ENCODE data around the gene RAB30. TPM values are rescaled to one million over a fixed set of nuclear protein-coding genes. Genes with fewer than 3 reads are reported as not detected.

Gene RAB30
- total RNA-seq, 2 experiments from 2014 or later, result 9.8 to 10.9 TPM

- Mint-ChIP-seq H3K9me3 (no peaks in the 10 kb centered on the region), H3K36me3 (ENCODE audit: low read depth) (peaks cover 6% of the 10 kb centered on the region), H3K4me3 (no peak overlapping the region), H3K4me1 (ENCODE audit: low read depth) (peaks cover 73% of the 10 kb centered on the region), H3K27me3 (no peaks in the 10 kb centered on the region), H3K27ac (peak overlapping the region; percentile 2)
- ATAC-seq (peak; percentile 63), DNase-seq (peak; percentile 71)
- ChIA-PET POLR2A (interaction anchor here (1.1 to 1.2 kb wide), 2 partner anchors 10 to 43 kb away, joined by 3 read pairs; no protein-coding TSS in a partner anchor), CTCF (interaction anchor here (1.2 to 1.5 kb wide), 2 partner anchors 8 to 154 kb away, joined by 3 to 4 read pairs; no protein-coding TSS in a partner anchor)
- TF ChIP-seq CTCF (IDR thresholded peaks at IDR 0.05), result no peak
- intact Hi-C loops (cut with micrococcal nuclease), result loop anchor here (10.0 kb wide), 1 partner anchor 53 kb away; no protein-coding TSS in a partner anchor
These were observed 69.6 kb downstream of the RAB30 start for GRCh38 chr11:83002053-83002452.

GRCh38 chr11:83000381-83000780 lies 71.3 kb downstream of the RAB30 start:
- no peak for ATAC-seq
- ChIA-PET CTCF (interaction anchor here (1.0 to 1.3 kb wide), 3 partner anchors 65 to 187 kb away, joined by 3 read pairs; no protein-coding TSS in a partner anchor), POLR2A (no interaction called here)
- no peak for TF ChIP-seq CTCF (IDR thresholded peaks at IDR 0.05)
- H3K27me3 Mint-ChIP-seq, result no peaks in the 10 kb centered on the region
- no peak overlapping the region for H3K4me3 Mint-ChIP-seq
- DNase-seq, result no peak
- no peak overlapping the region for H3K27ac Mint-ChIP-seq
- intact Hi-C loops (cut with micrococcal nuclease), result loop anchor here (10.0 kb wide), 1 partner anchor 54 kb away; no protein-coding TSS in a partner anchor
- H3K4me1 Mint-ChIP-seq (ENCODE audit: low read depth), result peaks cover 78% of the 10 kb centered on the region
- H3K36me3 Mint-ChIP-seq (ENCODE audit: low read depth), result peaks cover 7% of the 10 kb centered on the region
- no peaks in the 10 kb centered on the region for H3K9me3 Mint-ChIP-seq

- ATAC-seq, result peak; percentile 28
- Mint-ChIP-seq H3K9me3 (no peaks in the 10 kb centered on the region), H3K27me3 (no peaks in the 10 kb centered on the region), H3K36me3 (ENCODE audit: low read depth) (peaks cover 10% of the 10 kb centered on the region), H3K4me1 (ENCODE audit: low read depth) (peaks cover 75% of the 10 kb centered on the region), H3K27ac (peak overlapping the region; percentile 67), H3K4me3 (no peak overlapping the region)
- TF ChIP-seq CTCF (IDR thresholded peaks at IDR 0.05), result no peak
- ChIA-PET POLR2A (interaction anchor here (1.0 to 2.0 kb wide), 5 partner anchors 10 to 73 kb away, joined by 3 to 8 read pairs (median 4); partner anchors contain the start of gene RAB30), CTCF (interaction anchor here (1.0 to 1.2 kb wide), 3 partner anchors 27 to 75 kb away, joined by 3 read pairs; no protein-coding TSS in a partner anchor)
- intact Hi-C loops (cut with micrococcal nuclease), result loop anchor here (5.0 to 10.0 kb wide), 3 partner anchors 73 to 156 kb away; partner anchors contain the start of genes PCF11 and RAB30
- DNase-seq, result peak; percentile 26
These were observed 72.5 kb downstream of the RAB30 start for GRCh38 chr11:82999232-82999631.

- H3K4me1 Mint-ChIP-seq (ENCODE audit: low read depth), result peaks cover 79% of the 10 kb centered on the region
- no peak overlapping the region for H3K27ac Mint-ChIP-seq
- intact Hi-C loops (cut with micrococcal nuclease), result loop anchor here (5.0 to 10.0 kb wide), 3 partner anchors 74 to 156 kb away; partner anchors contain the start of genes PCF11 and RAB30
- ChIA-PET CTCF (interaction anchor here (1.0 kb wide), 1 partner anchor 38 kb away, joined by 3 read pairs; no protein-coding TSS in a partner anchor), POLR2A (interaction anchor here (0.7 to 2.0 kb wide), 7 partner anchors 9 to 74 kb away, joined by 3 to 8 read pairs (median 4); partner anchors contain the start of gene RAB30)
- DNase-seq (no peak), ATAC-seq (no peak)
- no peak overlapping the region for H3K4me3 Mint-ChIP-seq
- TF ChIP-seq CTCF (IDR thresholded peaks at IDR 0.05), result no peak
- H3K27me3 Mint-ChIP-seq, result no peaks in the 10 kb centered on the region
- H3K36me3 Mint-ChIP-seq (ENCODE audit: low read depth), result peaks cover 11% of the 10 kb centered on the region
- no peaks in the 10 kb centered on the region for H3K9me3 Mint-ChIP-seq
These were observed 73.0 kb downstream of the RAB30 start for GRCh38 chr11:82998697-82999096.

All from activated CD8-positive, alpha-beta T cell treated with anti-CD3 and anti-CD28 coated beads for 36 hours (primary cell).